A549 (cell line): Measurements from ENCODE around the gene APBA1. TPM values are rescaled to one million over a fixed set of nuclear protein-coding genes. Genes with fewer than 3 reads are reported as not detected.
A peak's percentile ranks its signal among the peaks of the same experiment; 100 is the strongest.

ENCODE experiments used
- ATAC-seq, 2 experiments: fragments of 200-7000 bp in 1 of 2; fragments of >200 bp in 1 of 2; cut with Nextera tagmentation in 1 of 2; cut with Tn5 transposase in 1 of 2; 3 replicates each; pipeline versions ENCODE4 v1.8.0 to v1.9.1; 2018 to 2020; ENCODE audit warnings: mild to moderate bottlenecking in 1 of 2, moderate library complexity in 1 of 2
- CTCF ChIA-PET: fragments of 300-600 bp; sonication (Branson Sonifier 250); formaldehyde crosslinking; extraction: SDS; loops from one replicate; lab custom pipeline; 2021; ENCODE audit warnings: antibody characterized with exemption, inconsistent platforms; lab: Yijun Ruan, JAX
- POLR2A ChIA-PET: fragments of 350-600 bp; formaldehyde crosslinking; extraction: SDS; loops from one replicate; lab custom pipeline; 2021; ENCODE audit warnings: antibody characterized with exemption, inconsistent platforms; lab: Yijun Ruan, JAX
- DNase-seq, 2 experiments: peaks; one replicate each; pipeline versions ENCODE4 v3.0.0 to v3.0.0-alpha.2; 2011 to 2016; ENCODE audit warnings: low read depth in 1 of 2, low spot score in 1 of 2
- FAIRE-seq: peaks from 2 replicates; lab custom pipeline; 2011; peaks lifted over from hg19 to GRCh38; lab: Jason Lieb, UNC
- H3K27ac ChIP-seq, 2 experiments: fragments of >200 bp; sonication (Bioruptor Twin); formaldehyde crosslinking; 3 replicates each; pipeline ENCODE4 v1.5.1; 2016 to 2017
- H3K4me1 ChIP-seq: fragments of >200 bp; sonication (Bioruptor Twin); formaldehyde crosslinking; 3 replicates; pipeline ENCODE4 v1.6.1; 2016
- H3K4me2 ChIP-seq: fragments of >200 bp; sonication (Bioruptor Twin); formaldehyde crosslinking; 3 replicates; pipeline ENCODE4 v1.6.1; 2016
- H3K4me3 ChIP-seq: fragments of >200 bp; sonication (Bioruptor Twin); formaldehyde crosslinking; 3 replicates; pipeline ENCODE4 v1.5.1; 2016
- H3K9me3 ChIP-seq: fragments of >200 bp; sonication (Bioruptor Twin); formaldehyde crosslinking; 3 replicates; pipeline ENCODE4 v1.6.1; 2016
- ATOH8 ChIP-seq: fragments of 250-450 bp; sonication (Bioruptor Pico); IDR thresholded peaks from 2 replicates; pipeline ENCODE4 v1.5.0; 2020; ENCODE audit warnings: low read depth, mild to moderate bottlenecking, moderate library complexity
- BHLHE40 ChIP-seq: IDR thresholded peaks from 2 replicates; pipeline ENCODE4 v1.6.1; 2012; ENCODE audit warnings: low read depth, low read length, inconsistent platforms
- CBX2 ChIP-seq: fragments of 200-600 bp; sonication (generic); IDR thresholded peaks from 2 replicates; pipeline ENCODE4 v1.6.1; 2016; ENCODE audit warnings: low read depth, mild to moderate bottlenecking, borderline replicate concordance
- CBX8 ChIP-seq: fragments of 200-600 bp; sonication (generic); IDR thresholded peaks from 2 replicates; pipeline ENCODE4 v1.6.1; 2016
- CEBPB ChIP-seq, 2 experiments: fragments of >200 bp in 1 of 2; sonication (Bioruptor Twin) in 1 of 2; formaldehyde crosslinking in 1 of 2; IDR thresholded peaks; 2 replicates each; pipeline ENCODE4 v1.6.1; 2012 to 2016
- CHD2 ChIP-seq: fragments of 150-350 bp; IDR thresholded peaks from 2 replicates; pipeline ENCODE4 v1.6.1; 2014; ENCODE audit warnings: low read length; ENCODE audit not compliant: partially characterized antibody
- ELK1 ChIP-seq: fragments of 150-350 bp; IDR thresholded peaks from 2 replicates; pipeline ENCODE4 v1.6.1; 2014; ENCODE audit warnings: low read depth, mild to moderate bottlenecking, low read length
- EP300 ChIP-seq, 2 experiments: fragments of >200 bp; sonication (Bioruptor Twin); formaldehyde crosslinking; IDR thresholded peaks; 2 replicates in 1 of 2; 3 replicates in 1 of 2; pipeline ENCODE4 v1.6.1; 2016 to 2017
- GATA3 ChIP-seq: IDR thresholded peaks from 2 replicates; pipeline ENCODE4 v1.6.1; 2012; ENCODE audit warnings: borderline replicate concordance
- HMGXB4 ChIP-seq: fragments of 250-450 bp; sonication (Bioruptor Pico); IDR thresholded peaks from 2 replicates; pipeline ENCODE4 v1.5.0; 2021; ENCODE audit warnings: mild to moderate bottlenecking, moderate library complexity, borderline replicate concordance
- HOXA7 ChIP-seq: fragments of 250-450 bp; sonication (Bioruptor Pico); IDR thresholded peaks from 2 replicates; pipeline ENCODE4 v1.5.0; 2020; ENCODE audit warnings: mild to moderate bottlenecking, moderate library complexity
- HOXB5 ChIP-seq: fragments of 250-450 bp; sonication (Bioruptor Pico); IDR thresholded peaks from 2 replicates; pipeline ENCODE4 v1.5.0; 2020; ENCODE audit warnings: mild to moderate bottlenecking, moderate library complexity
- JUNB ChIP-seq: fragments of >200 bp; sonication (Bioruptor Twin); formaldehyde crosslinking; IDR thresholded peaks from 2 replicates; pipeline ENCODE4 v1.6.1; 2016
- KDM1A ChIP-seq: fragments of 200-600 bp; sonication (generic); IDR thresholded peaks from 2 replicates; pipeline ENCODE4 v1.6.1; 2016; ENCODE audit warnings: low read depth, mild to moderate bottlenecking
- KDM5A ChIP-seq: fragments of 200-600 bp; sonication (generic); IDR thresholded peaks from 2 replicates; pipeline ENCODE4 v1.6.1; 2016; ENCODE audit warnings: antibody characterized with exemption, mild to moderate bottlenecking
- MAFK ChIP-seq: fragments of 450-650 bp; IDR thresholded peaks from 2 replicates; pipeline ENCODE4 v1.6.1; 2014; ENCODE audit not compliant: partially characterized antibody
- MYC ChIP-seq: IDR thresholded peaks from 2 replicates; pipeline ENCODE4 v1.6.1; 2012; ENCODE audit warnings: mild to moderate bottlenecking, inconsistent platforms, low read length, improper control_type of control experiment, borderline replicate concordance
- NR3C1 ChIP-seq: fragments of >200 bp; sonication (Bioruptor Twin); formaldehyde crosslinking; IDR thresholded peaks from 3 replicates; pipeline ENCODE4 v1.6.1; 2017
- POLR2AphosphoS2 ChIP-seq: conservative IDR thresholded peaks from 2 replicates; pipeline ENCODE4 v1.6.1; 2012; ENCODE audit warnings: low read length, improper control_type of control experiment, inconsistent platforms
- RAD21 ChIP-seq, 2 experiments: fragments of >200 bp in 1 of 2; sonication (Bioruptor Twin) in 1 of 2; formaldehyde crosslinking in 1 of 2; IDR thresholded peaks in 1 of 2; conservative IDR thresholded peaks in 1 of 2; 2 replicates in 1 of 2; 3 replicates in 1 of 2; pipeline ENCODE4 v1.6.1; 2012 to 2018; ENCODE audit warnings: inconsistent platforms in 1 of 2
- RCOR1 ChIP-seq: fragments of 150-350 bp; IDR thresholded peaks from 2 replicates; pipeline ENCODE4 v1.6.1; 2014; ENCODE audit warnings: antibody characterized with exemption, low read length, low read depth
- REST ChIP-seq: fragments of 200-600 bp; sonication (generic); IDR thresholded peaks from 2 replicates; pipeline ENCODE4 v1.6.1; 2016; ENCODE audit warnings: antibody characterized with exemption, mild to moderate bottlenecking, moderate library complexity
- RFX5 ChIP-seq: fragments of 450-650 bp; IDR thresholded peaks from 2 replicates; pipeline ENCODE4 v1.7.1; 2014; ENCODE audit warnings: antibody characterized with exemption, mild to moderate bottlenecking, moderate library complexity
- TP53 ChIP-seq: fragments of 250-450 bp; sonication (Bioruptor Pico); IDR thresholded peaks from 2 replicates; pipeline ENCODE4 v1.5.0; 2021; ENCODE audit warnings: mild to moderate bottlenecking, moderate library complexity
- ZC3H11A ChIP-seq: fragments of 450-650 bp; IDR thresholded peaks from 2 replicates; pipeline ENCODE4 v1.6.1; 2014; ENCODE audit warnings: antibody characterized with exemption, mild to moderate bottlenecking
- WGBS: methylation state at CpG from one replicate; pipeline ENCODE4 v1.1.6; 2017; ENCODE audit errors: missing lambda C conversion rate; 5-methylcytosine and 5-hydroxymethylcytosine counted together
- polyA plus RNA-seq, 4 experiments: library from polyadenylated mRNA; depleted of rRNA in 3 of 4; stranded (reverse); fragments of >200 nt; fragmentation: RNase III in 1 of 4; extraction: RNeasy Plus Mini Kit Qiagen cat#74134 plus additional on column Dnase treatment in 1 of 4; gene quantifications; 2 replicates in 3 of 4; 3 replicates in 1 of 4; pipeline ENCODE4 v1.2.3, GENCODE V29; 2011 to 2017
- TF ChIP-seq, protein P1 (sequence below): IDR thresholded peaks from 2 replicates; pipeline ENCODE4 v1.6.1; 2012

Gene APBA1
- polyA plus RNA-seq, 2 of the 4 experiments (the other 2 are of a cell fraction) = 0.22 to 1.6 TPM

DNA sequence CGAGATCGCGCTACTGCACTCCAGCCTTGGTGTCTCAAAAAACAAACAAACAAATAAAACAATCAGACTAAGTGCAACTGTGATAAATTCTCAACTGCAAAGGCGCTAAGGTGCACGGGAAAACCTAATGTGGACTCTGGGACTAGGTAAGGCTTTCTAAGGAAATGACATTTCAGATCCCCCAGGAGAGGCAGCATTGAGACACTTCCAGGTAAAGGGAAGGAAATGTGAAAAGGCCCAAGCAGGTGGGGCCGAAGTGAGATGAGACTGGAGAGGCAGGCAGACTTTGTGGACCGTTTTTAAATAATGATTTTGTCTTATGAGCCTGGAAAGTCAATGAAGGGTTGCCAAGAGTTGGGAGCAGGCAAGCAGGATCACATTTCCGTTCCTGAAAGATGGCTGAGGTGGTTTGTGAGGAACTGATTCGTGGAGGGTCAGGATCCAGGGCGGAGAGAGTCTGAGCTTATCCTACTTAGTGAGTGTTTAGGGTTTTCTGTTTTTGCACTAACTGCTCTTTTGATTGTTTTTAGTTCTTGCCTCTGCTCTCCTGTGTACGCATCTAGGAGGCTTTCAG lies 2.0 kb upstream of the APBA1 start:
- Histone ChIP-seq H3K4me3 (no peak overlapping the region), H3K4me1 (no peaks in the 10 kb centered on the region), H3K27ac (no peak overlapping the region), H3K4me2 (no peak overlapping the region), H3K9me3 (no peaks in the 10 kb centered on the region)
- POLR2A ChIA-PET = no interaction called here
- FAIRE-seq (no peak), DNase-seq (no peak), ATAC-seq (no peak)
- TF ChIP-seq CBX8 = no peak
- TF ChIP-seq BHLHE40 = no peak
- TF ChIP-seq RFX5 = no peak
- no peak for TF ChIP-seq HOXB5
- TF ChIP-seq POLR2AphosphoS2 = no peak
- TF ChIP-seq RCOR1 = no peak
- no peak for TF ChIP-seq KDM1A
- no peak for TF ChIP-seq RAD21 (conservative IDR thresholded peaks at IDR 0.05 in 1 of 2, IDR thresholded peaks at IDR 0.05 in 1 of 2)
- TF ChIP-seq ELK1 = no peak
- TF ChIP-seq KDM5A = no peak
- no peak for TF ChIP-seq GATA3
- TF ChIP-seq TP53 = no peak
- TF ChIP-seq NR3C1 = no peak
- TF ChIP-seq REST = no peak
- no peak for TF ChIP-seq MYC
- TF ChIP-seq EP300 (IDR thresholded peaks at IDR 0.05) = no peak
- 75% methylated on average over 11 of the region's 11 CpGs for WGBS
- CTCF ChIA-PET = interaction anchor here (0.5 to 4.1 kb wide), 24 partner anchors 19 to 629 kb away, joined by 3 to 39 read pairs (median 4); partner anchors contain the start of gene PTAR1

DNA sequence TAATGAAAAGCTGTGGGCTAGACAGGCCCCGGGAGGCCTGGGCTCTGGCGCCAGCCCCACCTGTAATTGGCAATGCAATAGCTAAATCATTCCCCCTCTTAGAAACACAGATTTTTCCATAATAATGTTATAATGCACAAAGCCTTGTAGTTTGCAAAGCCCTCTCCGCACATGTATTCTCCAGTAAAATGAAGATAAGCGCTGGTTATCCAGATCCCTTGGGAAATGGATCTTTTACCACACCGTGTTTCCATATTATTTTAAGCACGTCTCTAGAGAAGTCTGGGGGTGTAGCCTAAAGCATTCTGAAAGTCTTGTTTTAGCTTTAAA lies 1.1 kb upstream of the APBA1 start:
- FAIRE-seq (no peak), ATAC-seq (no peak), DNase-seq (no peak)
- Histone ChIP-seq H3K27ac (peak overlapping the region in 1 of 2 experiments; percentile 67; a peak in 2 of 6 replicates), H3K4me2 (peak overlapping the region; percentile 100), H3K4me1 (no peaks in the 10 kb centered on the region), H3K9me3 (no peaks in the 10 kb centered on the region), H3K4me3 (peak overlapping the region; percentile 73; the same call in 2 of the 3 replicates)
- POLR2A ChIA-PET = no interaction called here
- WGBS = 69% methylated on average over 6 of the region's 6 CpGs
- CTCF ChIA-PET = interaction anchor here (0.6 to 4.1 kb wide), 45 partner anchors 11 to 440 kb away, joined by 3 to 39 read pairs (median 4); partner anchors contain the start of gene PTAR1
- TF ChIP-seq CBX2 = no peak
- TF ChIP-seq JUNB = no peak
- TF ChIP-seq KDM5A = no peak
- no peak for TF ChIP-seq MAFK
- TF ChIP-seq KDM1A = no peak
- no peak for TF ChIP-seq ATOH8 (CRISPR knock-in tag)
- TF ChIP-seq REST = no peak
- no peak for TF ChIP-seq HMGXB4
- no peak for TF ChIP-seq CHD2
- TF ChIP-seq, protein P1, sequence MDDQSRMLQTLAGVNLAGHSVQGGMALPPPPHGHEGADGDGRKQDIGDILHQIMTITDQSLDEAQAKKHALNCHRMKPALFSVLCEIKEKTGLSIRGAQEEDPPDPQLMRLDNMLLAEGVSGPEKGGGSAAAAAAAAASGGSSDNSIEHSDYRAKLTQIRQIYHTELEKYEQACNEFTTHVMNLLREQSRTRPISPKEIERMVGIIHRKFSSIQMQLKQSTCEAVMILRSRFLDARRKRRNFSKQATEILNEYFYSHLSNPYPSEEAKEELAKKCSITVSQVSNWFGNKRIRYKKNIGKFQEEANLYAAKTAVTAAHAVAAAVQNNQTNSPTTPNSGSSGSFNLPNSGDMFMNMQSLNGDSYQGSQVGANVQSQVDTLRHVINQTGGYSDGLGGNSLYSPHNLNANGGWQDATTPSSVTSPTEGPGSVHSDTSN = no peak
- no peak for TF ChIP-seq MYC
- TF ChIP-seq CEBPB (IDR thresholded peaks at IDR 0.05) = no peak
- TF ChIP-seq ZC3H11A = no peak
- no peak for TF ChIP-seq HOXA7 (CRISPR knock-in tag)
